Fibroblast of skin of left biceps (primary cell): ENCODE data around the gene FBH1.
"Not testable (repeated sequence)": the region's sequence is repeated elsewhere in the genome, so short reads cannot be mapped to it uniquely, and the experiment has no call there.

Source experiments
- DNase-seq, 2 experiments: peaks; one replicate each; pipeline ENCODE4 v3.0.0-alpha.2; 2013; ENCODE audit warnings: low read depth in 2 of 2

FBH1 gene

DNA sequence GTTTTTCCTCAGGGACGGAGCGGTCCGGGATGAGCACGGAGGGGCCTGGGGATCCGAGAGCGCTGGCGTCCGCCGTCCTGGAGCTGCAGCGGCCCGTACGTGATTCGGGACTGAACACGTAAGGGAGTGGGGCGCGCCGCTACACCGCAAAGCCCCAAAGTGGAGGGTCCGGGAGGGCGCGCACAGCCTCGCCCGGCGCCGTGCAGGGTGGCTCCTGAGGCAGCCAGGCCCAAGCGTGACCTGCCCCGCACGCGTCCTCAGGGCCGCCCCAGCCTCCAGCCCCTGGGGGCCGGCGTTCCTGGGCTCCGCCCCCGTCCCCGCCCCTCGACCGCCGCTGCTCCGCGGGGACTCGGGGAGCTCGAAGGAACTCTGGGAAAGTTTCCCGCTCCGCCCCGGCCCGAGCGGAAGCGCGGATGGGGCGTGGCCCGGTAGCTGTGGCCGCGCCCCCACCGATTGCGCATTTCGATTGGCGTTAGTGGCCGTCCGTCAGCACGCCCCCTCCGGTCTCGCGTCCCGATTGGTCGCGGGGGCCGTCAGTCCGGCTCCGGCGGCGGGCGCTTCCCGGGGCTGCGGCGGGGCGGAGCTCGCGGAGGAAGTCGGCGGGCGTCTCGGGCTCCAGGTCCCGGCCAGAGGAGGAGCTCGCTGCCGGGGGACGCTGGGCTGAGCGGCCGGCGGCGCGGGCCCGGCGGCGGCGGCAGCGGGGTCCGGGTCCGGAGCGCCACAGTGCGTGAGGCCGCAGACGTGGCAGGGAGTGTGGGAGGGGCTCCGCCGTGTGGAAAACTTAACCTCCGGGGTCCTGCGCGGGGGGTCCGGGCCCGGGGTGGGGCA lies at the start of gene FBH1, which contains the start of gene ANKRD16:
TSS of gene FBH1 (plus strand) at position 620 of the 828 bp plus-strand sequence. CDS start at position 723, 103 bp downstream.
TSS of gene ANKRD16 (minus strand) at position 270 of the 828 bp plus-strand sequence. CDS start 539 bp downstream, outside the sequence.
- peak; percentile 99 for DNase-seq

DNA sequence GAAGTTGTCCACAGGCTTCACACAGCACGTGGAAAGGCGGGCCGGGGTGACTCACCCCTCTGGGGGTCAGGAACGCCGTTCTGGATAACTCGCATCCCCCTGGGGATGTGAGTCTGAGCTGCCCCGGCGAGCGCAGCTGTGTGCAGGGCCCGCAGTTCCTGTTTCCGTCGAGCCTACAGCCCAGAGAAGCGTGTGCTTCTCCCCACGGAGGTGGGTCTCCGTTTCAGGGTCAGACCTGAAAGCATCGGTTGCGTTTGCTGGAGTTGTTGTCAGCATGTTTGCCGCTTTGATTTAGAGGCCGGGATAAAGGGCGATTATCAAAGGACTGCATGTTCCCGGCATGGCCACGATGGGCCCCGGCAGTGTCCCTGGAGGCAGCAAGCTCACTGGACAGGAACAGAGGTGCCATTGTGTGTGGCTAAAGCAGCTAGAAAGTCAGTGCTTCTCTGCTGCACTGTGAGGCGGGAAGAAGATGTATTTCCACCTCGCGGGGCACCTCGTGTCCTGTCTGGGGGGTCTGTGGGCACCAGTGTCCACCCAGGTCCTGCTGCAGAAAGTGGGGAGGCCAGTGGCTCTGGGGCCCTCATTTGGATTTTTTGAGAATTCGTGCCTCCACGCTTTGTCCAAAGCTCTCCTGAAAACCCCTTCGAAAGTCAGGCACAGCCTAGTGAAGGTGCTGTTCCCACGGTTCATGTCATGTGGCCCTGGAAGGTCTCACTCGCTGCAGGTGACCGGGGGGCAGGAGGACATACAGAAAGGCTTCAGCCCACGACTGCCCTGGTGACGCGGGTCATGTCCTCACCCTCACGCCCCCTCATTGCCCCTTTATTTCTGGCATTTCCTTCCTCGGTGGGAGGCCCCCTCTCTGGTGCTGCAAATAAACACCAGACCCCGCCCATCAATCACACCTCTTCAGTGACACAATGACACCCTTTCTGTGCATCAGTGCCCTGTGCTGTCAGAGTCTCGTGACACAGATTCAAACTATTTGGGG lies 49.4 kb upstream of the FBH1 start:
- DNase-seq = peak in 1 of 2 experiments; percentile 11

DNA sequence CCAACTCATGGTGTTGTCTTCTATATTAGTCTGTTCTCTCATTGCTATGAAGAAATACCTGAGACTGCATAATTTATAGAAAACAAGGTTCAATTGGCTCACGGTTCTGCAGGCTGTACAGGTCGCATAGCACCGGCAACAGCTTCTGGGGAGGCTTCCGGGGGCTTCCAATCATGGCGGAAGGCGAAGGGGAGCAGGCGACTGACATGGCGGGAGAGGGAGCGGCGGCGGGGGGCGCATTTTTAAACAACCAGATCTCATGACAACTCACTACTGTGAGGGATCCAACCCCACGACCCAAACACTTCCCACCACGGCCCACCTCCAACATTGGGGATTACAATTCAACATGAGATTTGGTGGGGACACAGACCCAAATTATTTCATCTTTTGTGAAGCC lies 48.1 kb upstream of the FBH1 start:
- no peak for DNase-seq

DNA sequence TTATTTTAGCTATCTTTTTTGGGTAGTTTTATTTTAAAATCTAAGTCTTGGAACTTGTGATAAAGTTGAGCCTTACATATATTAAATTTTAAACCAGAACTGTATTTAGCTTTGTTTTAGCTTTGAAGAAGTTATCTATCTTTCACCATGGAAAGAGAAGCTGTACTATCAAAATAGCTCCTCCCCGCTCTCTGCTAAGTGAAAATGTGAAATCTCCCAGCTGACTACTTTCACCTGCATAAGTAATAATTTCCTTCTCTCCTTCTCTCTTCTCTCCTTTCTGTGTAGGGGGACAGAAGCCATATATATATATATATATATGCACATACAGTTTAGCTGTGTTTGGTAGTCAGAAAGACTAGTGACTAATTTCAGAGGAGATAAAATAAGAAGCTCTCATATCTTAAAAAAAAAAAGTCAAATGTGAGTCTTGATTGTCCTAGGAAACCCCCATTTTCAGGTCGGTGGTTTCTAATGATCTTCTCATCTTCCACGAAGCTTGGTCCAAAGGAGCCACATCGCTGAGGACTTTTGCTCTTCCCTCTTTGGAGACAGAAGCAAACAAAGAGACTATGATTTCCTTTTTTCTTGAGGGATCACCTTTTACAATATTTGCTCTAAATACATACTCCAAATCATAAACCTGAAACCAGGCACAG lies 46.2 kb upstream of the FBH1 start:
- DNase-seq = no peak

DNA sequence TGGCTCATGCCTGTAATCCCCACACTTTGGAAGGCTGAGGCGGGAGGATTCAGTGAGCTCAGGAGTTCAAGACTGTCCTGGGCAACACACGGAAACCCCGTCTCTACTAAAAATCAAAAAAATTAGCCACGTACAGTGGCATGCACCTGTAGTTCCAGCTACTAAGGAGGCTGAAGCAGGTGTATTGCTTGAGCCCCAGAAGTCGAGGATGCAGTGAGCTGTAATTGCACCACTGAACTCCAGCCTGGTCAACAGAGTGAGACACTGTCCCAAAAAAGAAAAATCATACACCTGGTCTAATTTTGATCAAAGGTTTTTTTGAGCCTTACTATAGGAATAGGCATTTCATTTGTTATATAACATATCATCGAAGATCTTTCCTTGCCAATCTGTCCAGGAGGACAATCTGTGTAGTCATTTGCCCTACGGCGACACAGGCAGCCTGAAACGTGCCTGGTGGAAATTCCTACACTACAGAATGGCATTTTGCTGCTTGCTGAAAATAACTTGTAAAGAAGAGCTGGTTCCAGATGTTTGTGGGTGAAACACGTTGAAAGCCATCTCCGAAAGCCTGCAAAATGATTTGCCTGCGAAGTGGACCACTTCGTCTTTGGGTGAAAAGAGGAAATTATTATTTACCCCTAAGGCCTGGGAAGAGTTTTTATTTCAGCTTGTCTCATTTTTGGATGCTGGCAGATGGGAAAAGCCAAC lies 45.5 kb upstream of the FBH1 start:
- no peak for DNase-seq

DNA sequence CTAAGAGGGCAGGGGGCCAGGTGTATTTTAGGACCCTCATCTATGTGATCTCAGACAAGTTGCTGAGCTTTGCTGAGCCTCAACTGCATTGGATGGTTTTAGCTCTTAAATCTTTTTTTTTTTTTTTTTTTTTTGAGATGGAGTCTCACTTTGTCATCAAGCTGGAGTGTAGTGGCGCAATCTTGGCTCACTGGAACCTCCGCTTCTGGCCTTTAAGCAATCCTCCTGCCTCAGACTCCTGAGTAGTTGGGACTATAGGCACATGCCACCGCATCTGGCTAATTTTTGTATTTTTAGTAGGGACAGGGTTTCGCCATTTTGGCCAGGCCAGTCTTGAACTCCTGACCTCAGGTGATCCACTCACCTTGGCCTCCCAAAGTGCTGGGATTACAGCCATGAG lies 43.4 kb upstream of the FBH1 start:
- not testable (repeated sequence) for DNase-seq

DNA sequence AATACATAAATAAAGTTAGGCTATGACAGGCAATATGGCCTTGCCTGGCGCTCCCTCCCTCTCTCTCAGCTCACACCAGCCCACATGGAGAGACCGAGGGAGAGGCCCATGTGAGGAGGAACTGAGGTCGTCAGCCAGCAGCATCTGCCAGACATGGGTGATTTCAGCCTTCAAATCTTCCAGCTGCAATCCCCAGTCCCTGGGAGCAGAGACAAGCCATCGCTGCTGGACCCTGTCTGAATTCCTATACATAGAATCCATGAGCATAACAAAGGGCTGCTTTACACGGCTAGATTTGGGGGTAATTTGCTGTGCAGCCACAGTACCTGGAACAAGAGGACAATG lies 35.9 kb upstream of the FBH1 start:
- no peak for DNase-seq

DNA sequence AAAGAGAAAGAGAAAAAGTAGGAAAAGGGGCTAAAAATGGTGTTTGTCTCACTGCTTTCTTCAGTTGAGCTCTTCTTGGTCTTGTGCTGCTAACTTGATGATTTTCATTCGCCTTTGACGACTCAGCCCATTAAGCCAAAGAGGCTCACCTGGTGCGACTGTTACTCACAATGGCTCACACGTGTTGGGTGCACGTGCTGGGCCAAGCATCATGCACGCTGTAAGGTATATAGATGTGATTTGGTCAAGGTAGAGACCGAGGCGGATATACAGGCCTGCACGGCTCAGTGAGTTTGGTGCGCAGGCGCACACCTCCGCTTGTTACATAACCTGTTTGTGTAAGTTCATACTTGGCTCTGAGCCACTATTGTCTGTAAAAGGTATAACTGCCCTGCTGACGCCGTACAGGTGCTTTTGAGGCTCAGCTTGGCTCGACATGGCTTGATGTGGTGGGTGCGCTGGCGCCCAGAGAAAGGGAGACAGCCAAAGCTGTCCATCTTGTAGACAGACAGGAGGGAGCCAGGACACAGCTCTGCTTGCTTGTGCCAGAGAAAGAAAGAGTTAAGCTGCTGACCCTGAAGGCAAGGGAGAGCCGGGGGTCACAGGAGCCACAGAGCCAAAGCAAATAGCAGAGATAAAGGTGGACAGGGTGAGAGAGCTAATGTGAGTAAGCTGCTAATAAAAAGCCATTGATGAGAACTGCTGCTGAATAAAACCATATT lies 33.9 kb upstream of the FBH1 start:
- no peak for DNase-seq

DNA sequence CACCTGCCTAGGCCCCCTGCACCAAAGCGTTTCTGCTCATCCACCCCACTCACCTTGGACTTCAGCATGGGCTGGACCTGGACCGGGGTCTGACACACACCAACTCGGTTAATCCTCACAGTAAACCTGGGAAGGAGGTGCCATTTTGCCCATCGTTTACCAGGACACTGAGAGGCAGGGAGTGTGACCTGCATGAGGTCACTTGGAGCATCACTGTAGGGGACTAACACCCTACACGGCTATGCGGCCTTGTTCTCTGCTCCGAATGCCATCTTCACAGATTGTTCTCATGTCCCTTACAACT lies 33.4 kb upstream of the FBH1 start:
- no peak for DNase-seq

DNA sequence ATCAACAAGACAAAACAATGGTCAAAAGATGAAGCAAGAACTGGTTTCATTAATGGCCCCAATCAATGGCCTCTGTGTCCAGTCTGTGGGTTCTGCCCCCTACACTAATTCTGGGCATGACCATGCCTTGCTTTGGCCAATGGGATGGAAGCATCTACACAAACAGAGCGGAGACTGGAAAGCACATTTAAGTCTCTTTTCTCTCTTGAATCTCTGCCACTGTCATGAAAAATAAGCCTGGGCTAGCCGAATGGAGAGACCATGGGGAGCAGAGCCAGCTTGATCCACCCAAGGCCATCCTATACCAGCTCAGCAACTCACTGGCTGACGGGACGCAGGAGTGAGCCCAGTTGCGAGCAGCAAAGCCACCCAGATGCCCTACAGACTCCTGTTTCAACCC lies 31.2 kb upstream of the FBH1 start:
- no peak for DNase-seq

DNA sequence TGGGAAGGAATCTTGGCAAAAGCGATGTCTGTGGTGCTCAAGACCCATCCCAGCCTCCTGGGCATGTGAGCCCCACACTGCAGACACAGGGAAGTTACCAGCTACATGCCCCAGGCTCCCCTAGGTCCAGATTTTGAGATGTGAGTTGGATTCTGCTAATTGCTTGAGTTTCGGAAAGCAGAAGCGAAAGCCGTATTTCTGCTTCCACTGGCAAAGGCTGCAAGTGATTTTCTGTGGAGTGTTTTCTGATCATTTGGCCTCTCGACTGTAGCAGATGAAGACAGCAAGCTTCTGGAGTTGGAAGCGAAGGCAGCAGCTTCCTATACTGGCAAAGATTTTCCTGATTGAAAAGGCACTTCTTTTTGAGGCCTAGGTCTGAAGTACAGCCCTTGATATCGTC lies 30.0 kb upstream of the FBH1 start:
- DNase-seq = no peak

DNA sequence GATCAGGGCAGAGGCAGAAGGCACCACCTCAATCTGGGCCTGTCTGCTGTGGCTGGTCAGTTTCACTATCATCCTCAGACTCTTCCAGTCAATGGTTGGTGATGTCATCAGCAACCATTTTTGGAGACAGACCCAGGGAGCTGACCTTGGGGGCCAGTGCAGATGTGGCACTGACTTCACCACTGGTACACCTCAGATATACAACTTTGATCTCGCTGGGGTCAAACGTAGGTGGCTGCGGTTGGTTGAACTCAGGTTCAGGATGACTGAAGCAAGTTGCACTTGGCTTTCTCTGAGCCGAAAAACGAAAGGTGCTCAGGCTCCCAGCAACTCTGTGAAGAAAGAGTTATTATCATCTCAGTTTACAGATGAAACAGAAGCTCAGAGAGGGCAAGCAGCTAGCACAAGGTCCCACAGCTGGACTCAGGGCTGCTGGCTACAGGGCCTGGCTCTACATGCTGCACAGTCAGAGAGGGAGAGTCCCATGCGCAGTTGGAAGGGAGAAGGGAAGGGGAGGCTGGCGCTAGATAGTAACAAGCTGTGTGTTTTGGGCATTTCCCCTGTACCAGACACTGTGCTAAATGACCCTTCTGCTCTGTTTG lies 27.6 kb upstream of the FBH1 start:
- DNase-seq = no peak

DNA sequence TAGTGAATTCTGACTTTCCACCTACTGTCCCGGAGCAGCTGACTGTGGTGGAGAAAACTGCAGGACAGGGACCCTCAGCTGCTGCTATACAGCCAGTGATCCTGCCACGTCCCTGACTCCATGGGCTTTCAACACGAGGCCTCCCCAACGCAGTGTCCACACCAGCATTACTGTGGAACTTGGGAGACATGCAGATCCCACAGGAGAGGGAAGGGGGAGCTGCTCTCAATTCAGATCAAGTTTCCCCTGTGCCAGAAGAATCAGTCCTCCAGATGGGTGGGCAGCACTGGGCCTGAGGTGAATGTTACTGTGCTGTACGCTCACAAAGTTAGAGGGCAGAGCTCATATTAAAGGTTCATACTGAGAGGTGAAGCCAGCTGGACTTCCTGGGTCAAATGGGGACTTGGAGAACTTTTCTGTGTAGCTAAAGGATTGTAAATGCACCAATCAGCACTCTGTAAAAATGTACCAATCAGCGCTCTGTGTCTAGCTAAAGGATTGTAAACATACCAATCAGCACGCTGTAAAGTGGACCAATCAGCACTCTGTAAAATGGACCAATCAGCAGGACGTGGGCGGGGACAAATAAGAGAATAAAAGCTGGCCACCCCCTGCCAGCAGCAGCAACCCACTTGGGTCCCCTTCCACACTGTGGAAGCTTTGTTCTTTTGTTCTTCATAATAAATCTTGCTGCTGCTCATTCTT lies 26.9 kb upstream of the FBH1 start:
- not testable (repeated sequence) for DNase-seq

DNA sequence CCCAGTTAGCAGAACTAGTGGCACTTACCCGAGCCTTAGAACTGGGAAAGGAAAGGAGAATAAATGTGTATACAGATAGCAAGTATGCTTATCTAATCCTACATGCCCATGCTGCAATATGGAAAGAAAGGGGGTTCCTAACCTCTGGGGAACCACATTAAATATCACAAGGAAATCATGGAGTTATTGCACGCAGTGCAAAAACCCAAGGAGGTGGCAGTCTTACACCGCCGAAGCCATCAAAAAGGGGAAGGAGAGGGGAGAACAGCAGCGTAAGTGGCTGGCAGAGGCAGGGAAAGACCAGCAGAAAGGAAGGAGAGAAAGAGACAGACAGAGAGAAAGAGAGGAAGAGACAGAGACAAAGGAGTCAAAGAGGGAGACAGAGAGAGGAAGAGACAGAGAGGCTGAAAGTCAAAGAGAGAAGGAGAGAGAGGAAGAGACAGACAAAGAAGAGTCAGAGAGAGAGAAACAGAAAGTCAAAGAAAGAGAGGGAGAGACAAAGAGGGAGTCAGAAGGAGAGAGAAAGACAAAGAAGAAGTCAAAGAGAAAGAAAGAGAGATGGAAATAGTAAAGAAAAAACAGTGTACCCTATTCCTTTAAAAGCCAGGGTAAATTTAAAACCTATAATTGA lies 23.5 kb upstream of the FBH1 start:
- not testable (repeated sequence) for DNase-seq

DNA sequence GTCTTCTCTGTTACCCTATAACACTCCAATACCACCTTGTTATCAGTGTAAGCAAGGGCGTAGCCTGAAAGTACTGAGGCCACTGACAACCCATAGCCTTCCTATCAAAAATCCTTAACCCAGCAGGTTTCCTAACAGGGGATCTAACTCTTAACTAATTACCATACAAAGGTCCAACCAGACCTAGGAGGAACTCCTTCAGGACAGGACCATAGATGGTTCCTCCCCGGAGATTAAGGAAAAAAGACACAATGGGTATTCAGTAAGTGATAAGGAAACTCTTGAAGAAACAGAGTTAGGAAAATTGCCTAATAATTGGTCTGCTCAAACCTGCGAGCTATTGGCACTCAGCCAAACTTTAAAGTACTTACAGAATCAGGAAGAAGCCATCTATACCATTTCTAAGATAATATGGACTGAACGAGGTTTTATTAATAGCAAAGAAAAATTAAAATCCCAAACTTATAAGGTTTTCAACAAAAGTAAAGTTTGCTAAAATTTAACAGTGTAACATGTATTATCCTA lies 22.9 kb upstream of the FBH1 start:
- DNase-seq = not testable (repeated sequence)

DNA sequence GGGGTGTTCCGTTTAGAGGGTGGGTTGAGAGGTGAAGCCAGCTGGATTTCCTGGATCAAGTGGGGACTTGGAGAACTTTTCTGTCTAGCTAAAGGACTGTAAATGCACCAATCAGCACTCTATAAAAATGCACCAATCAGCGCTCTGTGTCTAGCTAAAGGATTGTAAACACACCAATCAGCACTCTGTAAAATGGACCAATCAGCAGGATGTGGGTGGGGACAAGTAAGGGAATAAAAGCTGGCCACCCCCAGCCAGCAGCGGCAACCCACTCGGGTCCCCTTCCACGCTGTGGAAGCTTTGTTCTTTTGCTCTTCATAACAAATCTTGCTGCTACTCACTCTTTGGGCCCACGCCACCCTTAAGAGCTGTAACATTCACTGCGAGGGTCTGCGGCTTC lies 21.7 kb upstream of the FBH1 start:
- DNase-seq = not testable (repeated sequence)

DNA sequence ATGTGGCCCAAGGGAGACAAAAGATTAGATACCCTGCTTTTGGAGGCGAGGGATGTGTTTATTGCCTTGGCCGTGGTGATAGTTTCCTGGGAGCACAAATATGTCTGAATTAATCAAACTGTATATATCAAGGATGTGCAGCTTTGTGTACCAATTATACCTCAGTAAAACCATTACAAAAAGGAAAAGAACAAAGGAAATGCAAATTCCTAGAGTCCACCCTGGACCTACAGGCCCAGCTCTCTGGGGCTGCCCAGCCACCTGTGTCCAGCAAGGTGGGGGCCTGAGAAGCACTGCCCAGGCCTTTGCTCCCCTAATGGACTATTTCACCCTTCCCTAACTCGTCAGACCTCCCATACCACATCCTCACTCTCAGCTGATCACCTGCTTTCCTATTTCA lies 20.9 kb upstream of the FBH1 start:
- DNase-seq = no peak

DNA sequence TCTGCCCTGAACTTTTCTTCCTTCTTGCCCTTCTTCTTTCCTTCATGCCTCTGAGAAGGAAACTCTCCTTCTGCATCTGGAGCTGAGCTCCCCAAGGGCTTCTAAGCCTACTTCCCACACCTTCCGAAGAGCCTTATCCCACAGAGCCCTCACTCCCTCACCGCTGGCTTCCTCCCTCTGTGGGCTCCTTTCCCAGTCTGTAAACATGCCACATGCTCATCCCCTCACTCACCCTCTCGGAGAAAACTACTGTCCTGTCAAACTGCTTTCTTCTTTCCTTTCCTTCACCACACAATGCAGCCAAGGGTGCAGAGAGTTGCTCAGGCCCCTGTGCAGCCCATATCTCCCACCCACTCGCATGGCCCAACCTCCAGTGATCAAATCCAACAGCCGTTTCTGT lies 18.4 kb upstream of the FBH1 start:
- DNase-seq = no peak

DNA sequence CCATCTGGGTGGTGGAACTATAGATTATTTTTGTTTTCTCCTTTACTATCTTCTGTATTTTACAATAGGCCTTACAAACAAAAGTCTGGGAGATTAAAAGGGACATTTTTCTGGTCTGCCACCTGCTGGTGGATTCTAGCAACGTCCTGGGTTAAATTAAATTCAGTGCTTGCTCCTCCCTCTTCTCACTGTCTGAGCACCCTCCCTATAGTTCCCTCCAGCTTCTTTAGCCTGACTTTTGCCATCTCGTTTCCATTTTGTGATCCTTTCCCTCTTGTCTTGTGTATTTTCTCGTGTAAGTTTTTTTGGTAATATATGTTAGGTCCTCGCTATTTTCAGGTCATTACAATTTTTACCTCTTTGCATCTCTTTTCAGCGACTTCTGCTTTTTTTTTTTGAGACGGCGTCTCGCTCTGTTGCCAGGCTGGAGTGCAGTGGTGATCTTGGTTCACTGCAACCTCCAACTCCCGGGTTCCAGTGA lies 16.5 kb upstream of the FBH1 start:
- DNase-seq = peak; percentile 33 to 37
